GM18502 (cell line): ENCODE results near the gene MYH7B.

Source experiments
- ATAC-seq: cut with Tn5 transposase; IDR thresholded peaks from one replicate; pipeline ENCODE4 v1.9.1; 2021; ENCODE audit warnings: mild to moderate bottlenecking; ENCODE audit not compliant: unreplicated experiment, poor library complexity

MYH7B gene

GRCh38 chr20:34971561-34972235 is 16.0 kb downstream of the MYH7B start:
- ATAC-seq = no peak

GRCh38 chr20:34974246-34974645 is 18.6 kb downstream of the MYH7B start:
- ATAC-seq = no peak

GRCh38 chr20:34976286-34976685 is 20.6 kb downstream of the MYH7B start:
- ATAC-seq = no peak

GRCh38 chr20:34977365-34978091 is 21.9 kb downstream of the MYH7B start:
- ATAC-seq = no peak

- no peak for ATAC-seq
Observed at GRCh38 chr20:34978092-34978744, 22.6 kb downstream of the MYH7B start.

- no peak for ATAC-seq
Observed at GRCh38 chr20:34979366-34980153, 23.9 kb downstream of the MYH7B start.

- ATAC-seq = no peak
Observed at GRCh38 chr20:34980543-34981233, 25.0 kb downstream of the MYH7B start.

- ATAC-seq = no peak
Observed at GRCh38 chr20:34982270-34983088, 26.8 kb downstream of the MYH7B start.

- ATAC-seq = no peak
Observed at GRCh38 chr20:34983089-34983820, 27.6 kb downstream of the MYH7B start.

- ATAC-seq = no peak
Observed at GRCh38 chr20:34983995-34984735, 28.5 kb downstream of the MYH7B start.

- ATAC-seq = no peak
Observed at GRCh38 chr20:34984756-34985261, 29.1 kb downstream of the MYH7B start.

GRCh38 chr20:34985461-34986310 is 30.0 kb downstream of the MYH7B start:
- no peak for ATAC-seq

GRCh38 chr20:34986311-34987287 is 30.9 kb downstream of the MYH7B start:
- ATAC-seq = no peak

- no peak for ATAC-seq
Observed at GRCh38 chr20:34987288-34988190, 31.9 kb downstream of the MYH7B start.

GRCh38 chr20:34988191-34988540 is 32.5 kb downstream of the MYH7B start:
- no peak for ATAC-seq
